ENCODE results near the gene NDST3. TPM values are rescaled to one million over a fixed set of nuclear protein-coding genes. Genes with fewer than 3 reads are reported as not detected.

The NDST3 gene
- total RNA-seq, 4 donors from 2014 or later: 0.13 TPM; not detected in 3

- H3K36me3 ChIP-seq: no peaks in the 10 kb centered on the region
- TF ChIP-seq EP300 (IDR thresholded peaks at IDR 0.05): no peak
- TF ChIP-seq CTCF (IDR thresholded peaks at IDR 0.05): no peak
- no peak for TF ChIP-seq POLR2AphosphoS5 (IDR thresholded peaks at IDR 0.05)
- no peak for TF ChIP-seq POLR2A (IDR thresholded peaks at IDR 0.05)
- H3K27me3 ChIP-seq: no peaks in the 10 kb centered on the region
- peaks cover 0 to 16% (median 0%) of the 10 kb centered on the region in 3 donors for H3K9me3 ChIP-seq
- H3K27ac ChIP-seq: no peak overlapping the region
- H3K4me1 ChIP-seq: no peaks in the 10 kb centered on the region
- no peak for ATAC-seq
- 60% methylated on average over 1 of the region's 8 CpGs; no CpG with 5 or more reads in 1 of the 2 donors for WGBS, 2 donors (ENCODE audit: low coverage in 1 of 2)
- no peak overlapping the region for H3K4me3 ChIP-seq
These were observed 42.9 kb downstream of the NDST3 start for GRCh38 chr4:118076958-118077766.

GRCh38 chr4:118077767-118078105 is 43.5 kb downstream of the NDST3 start:
- H3K9me3 ChIP-seq: peaks cover 0 to 16% (median 0%) of the 10 kb centered on the region in 3 donors
- H3K27ac ChIP-seq: no peak overlapping the region
- no peaks in the 10 kb centered on the region for H3K27me3 ChIP-seq
- no peak for ATAC-seq
- no peaks in the 10 kb centered on the region for H3K36me3 ChIP-seq
- H3K4me3 ChIP-seq: no peak overlapping the region
- no peaks in the 10 kb centered on the region for H3K4me1 ChIP-seq
- WGBS, 2 donors (ENCODE audit: low coverage in 1 of 2): no CpG with 5 or more reads among the region's 3 CpGs
- TF ChIP-seq POLR2A (IDR thresholded peaks at IDR 0.05) (no peak), CTCF (IDR thresholded peaks at IDR 0.05) (no peak)

GRCh38 chr4:118081434-118081833 is 47.1 kb downstream of the NDST3 start:
- Histone ChIP-seq H3K27ac (no peak overlapping the region), H3K4me1 (no peaks in the 10 kb centered on the region), H3K27me3 (no peaks in the 10 kb centered on the region), H3K9me3 (peaks cover 0 to 16% (median 0%) of the 10 kb centered on the region in 3 donors), H3K36me3 (no peaks in the 10 kb centered on the region), H3K4me3 (no peak overlapping the region)
- no peak for ATAC-seq
- TF ChIP-seq POLR2A (IDR thresholded peaks at IDR 0.05): no peak
- TF ChIP-seq CTCF (IDR thresholded peaks at IDR 0.05): no peak
- TF ChIP-seq POLR2AphosphoS5 (IDR thresholded peaks at IDR 0.05): no peak
- no peak for TF ChIP-seq EP300 (IDR thresholded peaks at IDR 0.05)

GRCh38 chr4:118082182-118082581 is 47.9 kb downstream of the NDST3 start:
- Histone ChIP-seq H3K27me3 (no peaks in the 10 kb centered on the region), H3K4me3 (no peak overlapping the region), H3K36me3 (no peaks in the 10 kb centered on the region), H3K4me1 (no peaks in the 10 kb centered on the region), H3K27ac (no peak overlapping the region), H3K9me3 (peaks cover 0 to 9% (median 0%) of the 10 kb centered on the region in 3 donors)
- TF ChIP-seq CTCF (IDR thresholded peaks at IDR 0.05) (no peak), POLR2AphosphoS5 (IDR thresholded peaks at IDR 0.05) (no peak), POLR2A (IDR thresholded peaks at IDR 0.05) (no peak), EP300 (IDR thresholded peaks at IDR 0.05) (no peak)
- WGBS, 2 donors (ENCODE audit: low coverage in 1 of 2): 63 to 71% methylated on average over 1 of the region's 1 CpG
- no peak for ATAC-seq

GRCh38 chr4:118085700-118086099 is 51.4 kb downstream of the NDST3 start:
- no peaks in the 10 kb centered on the region for H3K36me3 ChIP-seq
- TF ChIP-seq POLR2A (IDR thresholded peaks at IDR 0.05) (no peak), CTCF (IDR thresholded peaks at IDR 0.05) (no peak), EP300 (IDR thresholded peaks at IDR 0.05) (no peak), POLR2AphosphoS5 (IDR thresholded peaks at IDR 0.05) (no peak)
- WGBS, 2 donors (ENCODE audit: low coverage in 1 of 2): 84 to 92% methylated on average over 4 of the region's 4 CpGs
- H3K4me1 ChIP-seq: no peaks in the 10 kb centered on the region
- no peak for ATAC-seq
- H3K9me3 ChIP-seq: no peaks in the 10 kb centered on the region
- H3K4me3 ChIP-seq: no peak overlapping the region
- H3K27me3 ChIP-seq: no peaks in the 10 kb centered on the region
- no peak overlapping the region for H3K27ac ChIP-seq

Measured in gastroesophageal sphincter (tissue), 4 donors.